GM19397 (cell line): ENCODE measurements around the gene PARD6G.
"Not testable (repeated sequence)": the region's sequence is repeated elsewhere in the genome, so short reads cannot be mapped to it uniquely, and the experiment has no call there.

Experiments used
- ATAC-seq: cut with Tn5 transposase; IDR thresholded peaks from one replicate; pipeline ENCODE4 v1.9.1; 2021; ENCODE audit warnings: mild to moderate bottlenecking, moderate library complexity; ENCODE audit not compliant: unreplicated experiment

PARD6G gene

DNA sequence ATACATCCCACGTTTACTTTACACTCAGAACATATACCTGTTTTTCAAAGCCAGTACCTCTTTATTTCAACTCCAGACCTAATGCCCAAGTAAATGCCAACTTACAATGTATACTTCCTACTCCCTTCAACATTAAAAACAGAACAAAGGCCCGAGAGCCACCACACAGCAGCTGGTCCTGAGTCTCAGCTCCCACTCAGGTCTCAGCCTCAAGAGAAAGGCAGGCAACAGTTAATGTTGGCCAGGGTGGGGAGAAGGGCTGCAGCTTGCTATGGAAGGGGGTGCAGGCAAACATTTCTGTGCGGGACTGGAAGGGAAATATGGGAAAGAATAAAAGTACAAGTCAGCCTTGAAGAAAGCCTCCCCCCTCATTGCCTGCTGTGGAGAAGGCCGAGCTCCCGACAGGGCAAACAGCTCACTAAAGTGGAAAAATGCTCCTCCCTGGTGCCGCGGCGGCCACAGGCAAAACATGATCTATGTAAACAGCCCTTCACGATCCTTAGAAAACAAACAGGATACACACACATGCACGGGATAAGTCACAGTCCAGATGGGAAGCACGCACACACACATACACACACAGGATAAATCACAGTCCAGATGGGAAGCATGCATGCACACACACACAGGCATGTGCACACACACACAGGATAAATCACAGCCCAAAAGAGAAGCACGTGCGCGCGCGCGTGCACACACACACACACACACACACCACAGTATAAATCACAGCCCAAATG lies 70.8 kb downstream of the PARD6G start:
- no peak for ATAC-seq

DNA sequence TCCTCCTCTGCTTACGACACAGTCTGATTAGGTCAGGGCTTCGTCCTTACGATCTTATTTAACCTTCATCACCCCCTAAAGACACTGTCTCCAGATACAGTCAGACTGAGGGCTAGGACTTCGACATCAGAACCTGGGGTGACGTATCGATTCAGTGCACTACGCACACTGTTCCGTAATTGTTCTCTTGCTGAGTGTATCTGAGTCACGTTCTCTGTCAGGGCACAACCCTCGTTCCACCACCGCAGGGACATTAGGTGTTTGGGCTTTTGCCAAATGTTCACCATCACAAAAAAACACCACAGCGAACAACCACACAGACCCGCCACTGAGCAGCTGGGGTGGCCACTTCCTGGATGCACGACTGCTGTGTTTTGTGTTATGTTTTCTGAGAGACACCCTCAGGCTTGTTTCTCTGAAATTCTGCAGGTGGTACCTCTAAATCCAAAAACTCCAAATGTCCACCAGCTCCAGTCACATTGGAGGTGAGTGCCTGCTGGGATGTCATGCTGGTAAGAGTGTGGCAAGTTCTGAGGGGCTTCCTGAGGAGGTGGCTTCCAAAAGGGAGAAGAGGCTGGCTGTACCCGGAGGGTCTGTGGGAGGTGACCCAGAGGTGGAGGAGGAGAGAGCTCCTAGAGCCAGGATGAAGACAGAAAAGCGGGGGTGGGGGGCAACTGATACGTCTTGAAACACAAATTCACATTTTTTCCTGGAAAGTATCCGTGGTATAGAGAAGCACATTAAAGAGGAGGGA lies 71.7 kb downstream of the PARD6G start:
- ATAC-seq: no peak

DNA sequence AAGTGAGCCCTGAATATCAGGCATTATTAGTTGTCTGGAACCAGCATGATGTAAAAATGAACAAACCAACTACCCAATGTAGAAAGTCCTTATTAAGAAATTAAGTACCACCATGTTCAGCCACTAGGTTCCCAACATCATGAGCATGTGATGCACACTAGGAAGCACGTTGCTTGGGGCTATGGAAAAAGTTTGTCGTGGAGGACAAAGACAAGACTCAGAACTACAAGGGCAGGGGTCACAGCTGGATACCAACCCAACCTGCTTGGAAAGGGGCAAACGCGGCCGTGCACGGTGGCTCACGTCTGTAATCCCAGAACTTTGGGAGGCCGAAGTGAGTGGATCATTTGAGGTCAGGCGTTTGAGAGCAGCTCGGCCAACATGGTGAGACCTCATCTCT lies 74.3 kb downstream of the PARD6G start:
- no peak for ATAC-seq

DNA sequence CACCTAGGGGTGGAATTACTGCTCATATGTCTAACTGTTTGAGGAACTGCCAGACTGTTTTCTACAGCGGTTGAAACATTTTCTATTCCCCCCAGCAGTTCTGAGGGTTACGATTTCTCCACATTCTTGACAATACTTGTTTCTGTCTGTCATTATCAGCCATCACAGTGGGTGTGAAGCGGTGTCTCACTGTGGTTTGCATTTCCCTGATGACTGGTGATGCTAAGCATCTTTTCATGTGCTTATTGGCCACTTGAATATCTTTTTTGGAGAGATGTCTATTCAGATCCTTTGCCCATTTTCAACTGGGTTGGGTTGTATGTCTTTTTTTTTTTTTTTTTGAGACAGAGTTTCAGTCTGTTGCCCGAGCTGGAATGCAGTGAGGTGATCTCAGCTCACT lies 75.3 kb downstream of the PARD6G start:
- ATAC-seq: no peak

DNA sequence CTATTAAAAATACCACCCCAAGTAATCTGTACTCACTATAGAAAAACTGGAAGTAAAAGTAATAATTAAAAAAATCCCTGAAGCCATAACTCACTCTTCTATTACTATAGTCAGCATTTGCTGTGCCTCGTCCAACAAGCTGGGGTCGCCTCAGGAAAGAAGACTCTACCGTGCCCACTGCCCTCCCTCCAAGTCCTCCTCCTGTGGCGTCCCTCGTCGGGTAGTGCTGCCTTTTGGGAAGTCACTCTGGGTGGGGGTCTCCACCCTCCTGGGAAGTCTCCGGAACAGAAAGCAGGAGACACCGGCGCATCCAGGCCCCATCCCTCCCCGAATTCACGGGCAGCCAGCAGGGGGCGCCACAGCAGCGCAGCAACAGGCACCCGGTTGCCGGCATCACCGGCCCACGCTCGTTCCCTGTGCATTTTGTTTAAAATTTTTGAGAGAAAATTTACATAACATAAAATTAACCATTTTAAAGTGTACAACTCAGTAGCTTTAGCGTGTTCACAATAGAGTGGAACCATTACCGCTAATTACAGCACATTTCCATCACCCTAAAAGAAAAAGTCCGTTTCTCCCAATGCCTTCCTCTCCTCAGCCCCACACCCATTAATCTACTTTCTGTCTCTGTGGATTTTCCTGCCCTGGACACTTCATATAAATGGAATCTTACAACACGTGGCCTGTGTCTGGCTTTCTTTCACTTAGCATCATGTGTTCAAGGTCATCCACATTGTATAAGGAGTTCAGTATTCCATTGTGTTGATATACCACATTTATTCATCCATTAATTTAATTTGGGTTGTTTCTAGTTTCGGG lies 76.1 kb downstream of the PARD6G start:
- no peak for ATAC-seq

DNA sequence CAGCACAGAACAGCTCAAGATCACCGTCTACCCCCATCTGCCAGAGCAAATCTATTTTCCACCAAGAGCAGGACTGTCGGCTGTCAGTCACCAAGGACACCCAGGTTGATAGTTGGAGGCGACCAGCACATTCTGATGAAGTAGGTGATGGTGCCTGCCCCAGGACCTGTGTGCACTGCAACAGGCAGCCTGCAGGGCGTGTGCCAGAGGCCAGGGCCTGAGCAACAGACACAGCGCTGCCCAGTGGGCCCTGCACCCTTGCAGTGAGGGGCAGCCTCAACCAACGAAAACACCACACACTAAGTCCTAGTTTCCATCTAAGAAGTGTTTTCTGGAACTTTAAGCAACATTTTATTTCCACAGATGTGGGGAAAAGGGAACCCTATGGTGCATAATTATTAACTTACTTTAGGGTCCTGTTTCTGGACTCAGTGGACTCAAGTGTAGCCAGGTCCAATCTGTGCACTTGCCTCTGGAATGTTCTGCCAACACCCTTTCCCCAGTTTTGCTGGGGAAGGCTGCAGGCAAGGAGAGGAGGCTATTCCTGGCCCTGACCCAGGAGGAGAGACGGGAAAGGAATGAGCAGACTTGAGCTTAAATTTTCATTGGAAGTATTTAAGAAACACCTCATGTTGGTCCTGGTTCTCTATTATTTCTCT lies 76.8 kb downstream of the PARD6G start:
- no peak for ATAC-seq

DNA sequence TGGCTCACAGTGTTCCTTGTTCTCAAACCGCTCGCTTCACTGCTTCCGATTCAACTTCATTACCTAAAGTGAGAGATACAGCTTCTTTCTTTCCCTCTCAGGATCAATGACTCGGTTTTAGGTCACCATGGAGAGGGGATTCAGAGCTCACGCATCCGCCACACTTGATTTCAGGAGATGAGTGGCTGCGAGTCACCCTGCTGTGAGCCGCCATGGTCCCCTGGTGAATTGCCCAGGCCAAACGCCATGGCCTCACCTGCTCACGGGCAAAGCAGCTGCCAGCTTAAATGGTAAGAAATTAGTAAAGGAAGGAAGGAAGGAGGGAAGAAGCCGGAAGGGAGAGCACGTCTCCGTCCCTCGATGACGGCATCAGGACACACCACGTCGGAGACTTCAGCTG lies 77.7 kb downstream of the PARD6G start:
- ATAC-seq: no peak

DNA sequence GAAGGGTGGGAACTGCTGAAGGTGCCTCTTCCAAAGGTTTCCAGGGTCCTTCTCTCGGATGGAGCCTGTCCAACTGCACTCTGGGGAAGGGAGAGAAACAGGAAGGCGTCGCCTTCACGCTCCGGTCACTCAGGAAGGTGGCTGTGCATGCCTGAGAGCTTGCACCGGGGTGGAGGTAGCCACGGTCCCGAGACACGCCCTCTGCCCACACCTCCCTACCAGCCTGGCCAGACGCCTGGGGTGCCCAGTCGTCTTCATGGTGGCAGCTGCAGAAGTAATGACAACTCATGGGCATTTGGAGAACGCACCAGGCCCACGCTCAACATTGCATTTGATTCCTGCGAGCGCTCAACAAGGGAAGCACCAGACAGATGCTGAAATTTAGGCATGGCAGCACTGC lies 78.3 kb downstream of the PARD6G start:
- no peak for ATAC-seq

DNA sequence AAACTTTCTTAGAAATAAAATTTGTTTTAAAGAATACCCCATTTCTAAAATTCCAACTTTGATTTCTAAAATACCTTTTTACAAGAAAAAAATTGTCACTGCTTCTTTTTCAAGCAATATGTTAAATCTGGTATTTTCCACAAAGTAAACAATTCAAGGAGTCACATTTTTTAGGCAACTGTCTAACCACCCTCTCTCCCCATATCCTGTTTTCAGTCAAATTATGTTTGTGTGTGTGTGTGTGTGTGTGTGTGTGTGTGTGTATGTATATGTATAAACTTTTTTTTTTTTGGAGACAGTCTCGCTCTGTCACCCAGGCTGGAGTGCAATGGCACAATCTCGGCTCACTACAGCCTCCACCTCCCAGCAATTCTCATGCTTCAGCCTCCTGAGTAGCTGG lies 79.0 kb downstream of the PARD6G start:
- ATAC-seq: no peak

DNA sequence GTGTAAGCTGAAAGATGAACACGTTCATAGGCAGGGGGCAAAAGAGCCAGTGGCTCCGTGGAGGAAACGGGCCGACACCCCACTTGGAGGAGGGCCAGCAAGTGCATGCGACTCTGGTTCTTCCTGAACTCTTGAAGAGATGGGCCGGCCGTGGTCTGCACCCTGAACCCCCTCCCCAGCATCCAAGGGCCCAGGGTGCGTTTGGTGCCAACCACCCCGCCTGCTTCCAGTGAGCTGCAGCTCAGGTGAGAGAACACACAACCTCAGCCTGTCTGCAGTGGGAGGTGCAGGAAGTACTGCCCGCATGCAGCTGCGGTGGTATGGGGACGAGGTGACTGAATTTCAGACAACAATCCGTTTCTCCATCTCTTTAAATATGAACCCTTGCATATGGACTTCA lies 79.4 kb downstream of the PARD6G start:
- no peak for ATAC-seq

DNA sequence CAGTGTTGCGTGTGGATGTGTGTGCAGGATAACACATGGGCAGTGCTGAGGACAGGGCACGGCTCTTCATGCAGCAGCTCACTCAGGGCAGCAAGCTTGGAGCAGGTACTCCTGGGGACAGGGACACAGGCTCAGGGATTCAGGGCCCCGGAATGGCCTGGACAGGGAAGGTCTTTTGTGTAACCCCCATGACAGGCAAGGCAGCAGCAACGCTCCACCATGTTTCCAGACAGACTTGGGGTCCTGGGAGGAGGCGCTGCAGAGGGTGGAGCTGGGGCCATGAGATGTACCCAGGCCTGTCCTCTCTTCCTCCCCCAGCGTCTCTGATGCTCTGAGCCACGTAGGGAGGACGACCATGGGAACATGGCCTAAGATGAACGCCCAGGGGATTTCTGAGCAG lies 80.0 kb downstream of the PARD6G start:
- ATAC-seq: no peak

DNA sequence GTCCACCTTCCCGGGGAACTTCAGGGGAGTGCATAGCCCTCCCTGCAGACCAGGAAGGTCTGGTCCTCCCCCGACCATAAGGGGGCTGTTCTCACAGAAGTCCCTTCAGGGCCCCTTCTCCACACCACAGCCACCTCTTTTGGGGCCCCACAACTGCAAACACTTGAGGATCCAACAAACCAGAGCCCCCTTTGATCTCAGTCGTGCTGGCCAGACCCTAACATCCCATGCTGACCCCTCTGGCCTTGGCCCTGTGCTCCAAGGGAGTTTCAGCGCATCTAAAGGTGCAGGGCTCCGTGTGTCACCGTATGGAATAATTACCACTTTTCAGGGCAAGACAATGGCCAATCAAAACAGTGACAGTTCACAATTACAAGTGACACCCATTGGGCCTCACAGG lies 80.6 kb downstream of the PARD6G start:
- ATAC-seq: no peak

DNA sequence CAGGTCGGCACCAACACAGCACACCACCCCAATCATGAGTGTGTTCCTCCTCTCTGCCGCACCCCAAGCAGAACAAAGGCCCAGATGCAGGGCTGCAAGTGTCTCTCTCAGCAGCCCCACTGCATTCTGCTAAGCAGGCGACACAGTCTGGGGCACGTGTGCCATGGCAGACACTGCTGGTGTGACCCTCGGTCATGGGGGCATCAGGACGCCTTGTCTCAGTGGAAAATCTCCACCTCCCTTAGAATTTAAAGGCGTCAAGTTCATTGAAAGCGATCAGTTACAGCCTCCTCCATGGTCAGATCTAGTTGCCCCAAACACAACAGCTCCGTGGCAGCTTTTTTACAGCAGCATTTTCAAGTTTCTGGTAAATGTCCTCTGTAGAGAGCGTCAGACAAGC lies 81.1 kb downstream of the PARD6G start:
- no peak for ATAC-seq

DNA sequence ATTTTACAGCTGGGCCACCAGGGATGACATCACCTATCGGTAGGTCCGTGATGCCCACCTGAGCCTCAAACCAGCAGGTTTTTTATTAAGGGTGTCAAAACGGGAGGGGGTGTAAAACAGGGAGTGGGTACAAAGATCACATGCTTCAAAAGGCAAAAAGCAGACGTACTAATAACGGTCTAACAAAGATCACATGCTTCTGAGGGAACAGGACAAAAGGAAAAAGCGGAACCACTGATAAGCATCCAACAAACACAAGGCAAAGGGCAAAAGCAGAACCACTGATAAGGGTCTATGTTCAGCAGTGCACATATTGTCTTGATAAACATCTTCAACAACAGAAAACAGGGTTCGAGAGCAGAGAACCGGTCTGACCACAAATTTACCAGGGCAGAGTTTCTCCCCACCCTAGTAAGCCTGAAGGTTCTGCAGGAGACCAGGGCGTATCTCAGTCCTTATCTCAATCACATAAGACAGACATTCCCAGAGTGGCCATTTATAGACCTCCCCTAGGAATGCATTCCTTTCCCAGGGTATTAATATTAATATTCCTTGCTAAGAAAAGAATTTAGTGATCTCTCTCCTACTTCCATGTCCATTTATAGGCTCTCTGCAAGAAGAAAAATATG lies 82.5 kb downstream of the PARD6G start:
- not testable (repeated sequence) for ATAC-seq

DNA sequence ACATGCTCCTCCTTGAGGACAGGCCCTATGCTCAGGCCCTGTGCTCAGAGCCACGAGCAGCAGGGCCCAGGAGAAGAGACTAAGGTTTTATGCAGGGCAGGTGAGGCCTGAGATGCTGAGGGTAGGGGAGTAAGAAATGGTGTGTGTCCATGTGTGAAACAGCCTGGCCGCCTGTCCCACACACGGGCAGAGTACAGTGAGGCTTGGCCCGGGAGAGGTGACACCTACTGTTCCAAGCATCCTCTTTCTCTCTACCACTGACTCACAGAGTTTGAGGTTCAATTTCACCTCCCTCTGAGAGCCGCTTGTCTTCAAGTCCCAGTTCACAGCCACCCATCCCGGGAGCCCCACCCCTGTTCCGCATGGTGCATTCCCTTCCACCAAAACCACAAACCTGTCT lies 84.1 kb downstream of the PARD6G start:
- no peak for ATAC-seq

DNA sequence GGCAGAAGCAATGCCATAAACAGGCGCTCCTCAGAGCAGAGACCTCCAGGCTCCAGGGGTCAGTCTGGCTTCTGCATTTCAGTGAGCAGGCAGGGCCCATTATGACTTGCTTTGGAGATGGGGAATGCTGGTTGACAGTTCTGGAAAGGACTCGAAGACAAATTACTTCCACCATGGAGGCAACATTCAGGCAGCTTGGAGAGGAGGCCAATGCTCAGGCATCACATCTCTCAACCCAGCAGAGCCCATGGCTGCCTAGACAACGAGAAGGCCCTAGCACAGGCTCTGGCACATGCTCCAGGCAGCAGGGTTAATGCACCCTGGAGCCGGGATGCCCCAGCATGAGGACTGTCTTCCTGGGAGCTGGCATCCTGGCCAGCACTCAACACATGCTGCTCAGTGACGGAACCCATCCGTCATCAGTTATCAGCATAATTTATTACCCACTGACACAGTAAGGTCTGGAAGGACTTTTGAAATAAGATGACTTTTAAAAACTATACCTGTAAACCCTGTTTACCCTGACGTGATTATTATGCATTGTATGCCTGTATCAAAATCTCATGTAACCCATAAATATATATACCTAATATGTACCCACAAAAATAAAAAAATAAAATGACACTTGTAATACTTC lies 85.4 kb downstream of the PARD6G start:
- no peak for ATAC-seq

DNA sequence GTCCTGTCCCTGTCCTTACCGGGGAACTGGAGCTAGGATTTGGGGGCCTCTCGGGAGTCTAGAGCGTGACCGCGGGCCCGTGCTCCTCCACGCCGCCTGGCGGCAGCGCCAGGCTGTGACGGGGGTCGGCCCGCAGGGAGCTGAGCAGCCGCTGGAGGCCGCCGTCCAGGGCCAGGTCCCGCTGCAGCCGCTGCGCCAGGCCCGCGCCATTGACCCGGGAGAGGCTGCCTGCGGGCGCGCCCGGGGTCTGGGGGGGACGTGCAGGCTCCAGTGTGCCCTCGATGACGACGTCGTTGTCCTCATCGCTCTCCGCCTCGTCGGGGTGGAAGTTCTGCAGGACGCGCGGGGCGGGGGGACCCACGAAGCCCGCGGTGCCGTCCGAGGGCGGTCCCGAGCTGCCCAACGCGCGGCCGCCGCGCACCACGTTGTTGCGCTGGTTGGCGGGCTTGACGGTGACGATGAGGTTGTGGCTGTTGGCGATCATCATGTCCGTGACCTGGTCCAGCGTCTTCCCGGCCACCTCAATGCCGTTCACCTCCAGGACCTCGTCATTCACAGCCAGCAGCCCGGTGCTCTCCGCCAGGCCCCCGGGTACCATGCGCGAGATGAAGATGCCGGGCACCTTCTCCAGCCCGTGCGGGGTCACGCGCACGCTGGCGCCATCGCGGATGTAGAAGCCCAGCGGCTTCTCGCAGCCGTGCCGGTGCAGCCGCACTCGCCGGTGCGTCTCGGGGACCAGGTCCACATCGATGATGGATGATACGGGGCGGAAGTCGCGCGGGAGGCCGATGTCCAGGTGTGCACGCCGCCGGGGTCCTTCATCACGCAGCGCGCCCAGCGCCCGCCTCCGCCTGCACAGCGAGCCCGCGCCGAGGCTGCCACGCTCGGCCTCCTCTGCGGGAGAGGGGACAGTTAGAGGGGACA lies 87.3 kb downstream of the PARD6G start:
- no peak for ATAC-seq

DNA sequence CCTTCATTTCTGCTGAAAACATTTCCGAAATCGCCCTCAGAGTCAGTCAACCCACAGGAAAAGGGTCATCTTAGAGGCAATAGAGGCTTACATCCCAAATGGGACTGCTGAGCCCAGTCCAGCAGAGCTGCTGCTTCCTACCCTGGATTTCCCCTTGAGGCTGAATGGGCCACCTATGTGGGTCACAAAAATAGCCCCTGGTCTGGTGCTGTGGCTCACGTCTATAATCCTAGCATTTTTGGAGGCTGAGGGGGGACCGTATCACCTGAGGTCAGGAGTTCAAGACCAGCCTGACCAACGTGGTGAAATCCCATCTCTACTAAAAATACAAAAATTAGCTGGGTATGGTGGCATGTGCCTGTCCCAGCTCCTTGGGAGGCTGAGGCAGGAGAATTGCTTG lies 88.9 kb downstream of the PARD6G start:
- no peak for ATAC-seq

DNA sequence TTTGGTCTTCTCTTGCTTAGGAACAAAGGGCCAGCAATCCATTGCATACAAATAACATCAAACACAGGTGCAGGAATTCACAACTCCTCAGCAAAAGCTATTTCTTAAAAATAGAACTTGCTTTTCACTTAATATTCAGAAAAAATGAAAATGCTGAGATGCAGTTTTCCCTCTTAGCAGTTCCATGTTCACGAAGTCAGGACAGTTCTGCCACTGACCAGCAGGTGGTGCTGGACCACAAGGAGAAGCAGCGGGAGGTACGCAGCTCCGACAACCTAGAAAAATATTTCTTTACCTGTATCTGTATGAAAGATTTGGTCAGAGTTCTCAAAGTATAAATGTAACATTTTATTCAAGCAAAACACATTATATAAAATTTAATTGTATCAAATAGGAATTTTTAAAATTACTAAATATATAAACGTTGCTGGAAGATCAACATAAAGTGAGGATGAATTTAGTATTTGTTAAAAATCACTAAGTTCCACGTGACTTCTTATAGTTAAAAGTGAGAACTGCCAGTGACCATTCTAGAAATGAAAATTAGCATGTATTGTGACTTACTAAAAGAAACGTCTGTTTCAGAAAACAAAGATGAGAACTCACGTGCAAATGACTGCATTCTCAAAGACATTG lies 89.5 kb downstream of the PARD6G start:
- ATAC-seq: no peak
